ENCODE measurements around the gene DPP6. TPM values are rescaled to one million over a fixed set of nuclear protein-coding genes. Genes with fewer than 3 reads are reported as not detected.

Gene DPP6
- total RNA-seq, 1 experiment from 2014 or later = not detected

GRCh38 chr7:154862153-154862791 is 810.1 kb downstream of the DPP6 start:
- Histone ChIP-seq H3K27ac (ENCODE audit: low read length) (no peak overlapping the region), H3K4me3 (ENCODE audit: low read depth in 2 of 2, low read length in 2 of 2) (no peak overlapping the region), H3K36me3 (ENCODE audit: control insufficient read depth, insufficient read depth, low read length) (no peaks in the 10 kb centered on the region), H3K27me3 (ENCODE audit: control insufficient read depth, insufficient read depth, low read length) (peaks cover 8% of the 10 kb centered on the region), H3K9me3 (ENCODE audit: control insufficient read depth, insufficient read depth, low read depth, low read length) (no peaks in the 10 kb centered on the region), H3K4me1 (ENCODE audit: control insufficient read depth, insufficient read depth, low read length) (no peaks in the 10 kb centered on the region)
- intact Hi-C loops (cut with micrococcal nuclease; ENCODE audit: unreplicated experiment) (no loop called here), in situ Hi-C loops (cut with HindIII; ENCODE audit: low pct_unique_long_range_greater_than_20kb, low sequenced_read_pairs) (no loop called here)
- POLR2A ChIA-PET = interaction anchor here (0.7 kb wide), 1 partner anchor 35 kb away, joined by 5 read pairs; no protein-coding TSS in a partner anchor
- BruUV-seq (replicated peaks) = no TSS peak
- CTCF ChIA-PET = interaction anchor here (0.7 kb wide), 2 partner anchors 8 to 66 kb away, joined by 3 read pairs; no protein-coding TSS in a partner anchor
- ATAC-seq = no peak
- DNase-seq (ENCODE audit: low read depth, low spot score) = no peak
- TF ChIP-seq, protein P1, sequence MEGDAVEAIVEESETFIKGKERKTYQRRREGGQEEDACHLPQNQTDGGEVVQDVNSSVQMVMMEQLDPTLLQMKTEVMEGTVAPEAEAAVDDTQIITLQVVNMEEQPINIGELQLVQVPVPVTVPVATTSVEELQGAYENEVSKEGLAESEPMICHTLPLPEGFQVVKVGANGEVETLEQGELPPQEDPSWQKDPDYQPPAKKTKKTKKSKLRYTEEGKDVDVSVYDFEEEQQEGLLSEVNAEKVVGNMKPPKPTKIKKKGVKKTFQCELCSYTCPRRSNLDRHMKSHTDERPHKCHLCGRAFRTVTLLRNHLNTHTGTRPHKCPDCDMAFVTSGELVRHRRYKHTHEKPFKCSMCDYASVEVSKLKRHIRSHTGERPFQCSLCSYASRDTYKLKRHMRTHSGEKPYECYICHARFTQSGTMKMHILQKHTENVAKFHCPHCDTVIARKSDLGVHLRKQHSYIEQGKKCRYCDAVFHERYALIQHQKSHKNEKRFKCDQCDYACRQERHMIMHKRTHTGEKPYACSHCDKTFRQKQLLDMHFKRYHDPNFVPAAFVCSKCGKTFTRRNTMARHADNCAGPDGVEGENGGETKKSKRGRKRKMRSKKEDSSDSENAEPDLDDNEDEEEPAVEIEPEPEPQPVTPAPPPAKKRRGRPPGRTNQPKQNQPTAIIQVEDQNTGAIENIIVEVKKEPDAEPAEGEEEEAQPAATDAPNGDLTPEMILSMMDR (IDR thresholded peaks at IDR 0.05) = no peak
- no peak for TF ChIP-seq POLR2AphosphoS5 (IDR thresholded peaks at IDR 0.05; ENCODE audit: low read depth, low read length)
- TF ChIP-seq REST (IDR thresholded peaks at IDR 0.05; ENCODE audit: insufficient read depth in 1 of 2, low read depth in 2 of 2, low read length in 1 of 2) = no peak
- TF ChIP-seq SIN3A (IDR thresholded peaks at IDR 0.05; ENCODE audit: borderline replicate concordance, insufficient read depth, low read depth, low read length) = no peak
- no peak for TF ChIP-seq TCF7L2 (IDR thresholded peaks at IDR 0.05; ENCODE audit: low read depth, low read length)

- intact Hi-C loops (cut with micrococcal nuclease; ENCODE audit: unreplicated experiment) = no loop called here
- CTCF ChIA-PET = no interaction called here
- in situ Hi-C loops (cut with HindIII; ENCODE audit: low pct_unique_long_range_greater_than_20kb, low sequenced_read_pairs) = no loop called here
- ATAC-seq (no peak), DNase-seq (ENCODE audit: low read depth, low spot score) (no peak)
- POLR2A ChIA-PET = no interaction called here
- Histone ChIP-seq H3K9me3 (ENCODE audit: control insufficient read depth, insufficient read depth, low read depth, low read length) (no peaks in the 10 kb centered on the region), H3K4me1 (ENCODE audit: control insufficient read depth, insufficient read depth, low read length) (no peaks in the 10 kb centered on the region), H3K36me3 (ENCODE audit: control insufficient read depth, insufficient read depth, low read length) (no peaks in the 10 kb centered on the region), H3K27ac (ENCODE audit: low read length) (no peak overlapping the region), H3K4me3 (ENCODE audit: low read depth in 2 of 2, low read length in 2 of 2) (no peak overlapping the region), H3K27me3 (ENCODE audit: control insufficient read depth, insufficient read depth, low read length) (peaks cover 11% of the 10 kb centered on the region)
- no TSS peak for BruUV-seq (replicated peaks)
- TF ChIP-seq REST (IDR thresholded peaks at IDR 0.05; ENCODE audit: insufficient read depth in 1 of 2, low read depth in 2 of 2, low read length in 1 of 2) = no peak
- no peak for TF ChIP-seq TCF7L2 (IDR thresholded peaks at IDR 0.05; ENCODE audit: low read depth, low read length)
- no peak for TF ChIP-seq SIN3A (IDR thresholded peaks at IDR 0.05; ENCODE audit: borderline replicate concordance, insufficient read depth, low read depth, low read length)
- no peak for TF ChIP-seq POLR2AphosphoS5 (IDR thresholded peaks at IDR 0.05; ENCODE audit: low read depth, low read length)
- TF ChIP-seq, protein P1 (IDR thresholded peaks at IDR 0.05) = no peak
Observed at GRCh38 chr7:154863766-154864522, 811.7 kb downstream of the DPP6 start.

Measured in Panc1 (cell line).